Measurements from ENCODE around the gene FBXO3. TPM values are rescaled to one million over a fixed set of nuclear protein-coding genes. Genes with fewer than 3 reads are reported as not detected.
"Not testable (repeated sequence)": the region's sequence is repeated elsewhere in the genome, so short reads cannot be mapped to it uniquely, and the experiment has no call there.

Gene FBXO3
- total RNA-seq, 4 donors from 2014 or later, result 27.3 to 43.9 (median 34.4) TPM

- no peaks in the 10 kb centered on the region for H3K9me3 ChIP-seq
- H3K27me3 ChIP-seq, result no peaks in the 10 kb centered on the region
- H3K36me3 ChIP-seq, result peaks cover 7 to 98% (median 10%) of the 10 kb centered on the region in 3 donors
- intact Hi-C loops (cut with DNase I), result no loop called here
- no peak overlapping the region for H3K27ac ChIP-seq
- no peak for DNase-seq
- peaks cover 9 to 56% (median 25%) of the 10 kb centered on the region in 3 donors for H3K4me1 ChIP-seq
- TF ChIP-seq CTCF (IDR thresholded peaks at IDR 0.05) (no peak), POLR2A (IDR thresholded peaks at IDR 0.05) (no peak)
- WGBS, 2 donors, result 73 to 75% methylated on average over 5 of the region's 5 CpGs
- no peak overlapping the region for H3K4me3 ChIP-seq
Observed at GRCh38 chr11:33713151-33713855, 61.0 kb downstream of the FBXO3 start.

- no peak for DNase-seq
- 65 to 74% methylated on average over 3 of the region's 3 CpGs for WGBS, 2 donors
- Histone ChIP-seq H3K27me3 (no peaks in the 10 kb centered on the region), H3K9me3 (no peaks in the 10 kb centered on the region), H3K4me3 (no peak overlapping the region), H3K27ac (no peak overlapping the region), H3K36me3 (peaks cover 7 to 98% (median 10%) of the 10 kb centered on the region in 3 donors), H3K4me1 (peaks cover 9 to 62% (median 26%) of the 10 kb centered on the region in 3 donors)
- TF ChIP-seq CTCF (IDR thresholded peaks at IDR 0.05) (no peak), POLR2A (IDR thresholded peaks at IDR 0.05) (no peak)
- intact Hi-C loops (cut with DNase I), result no loop called here
Observed at GRCh38 chr11:33712436-33712835, 61.9 kb downstream of the FBXO3 start.

GRCh38 chr11:33709466-33709865 is 64.9 kb downstream of the FBXO3 start:
- H3K4me3 ChIP-seq, result no peak overlapping the region
- H3K27me3 ChIP-seq, result no peaks in the 10 kb centered on the region
- no peak overlapping the region for H3K27ac ChIP-seq
- DNase-seq, result no peak
- intact Hi-C loops (cut with DNase I), result no loop called here
- peaks cover 7 to 94% (median 8%) of the 10 kb centered on the region in 3 donors for H3K36me3 ChIP-seq
- no peaks in the 10 kb centered on the region for H3K9me3 ChIP-seq
- no peak for TF ChIP-seq CTCF (IDR thresholded peaks at IDR 0.05)
- TF ChIP-seq POLR2A (IDR thresholded peaks at IDR 0.05), result no peak
- 61 to 63% methylated on average over 3 of the region's 3 CpGs for WGBS, 2 donors
- H3K4me1 ChIP-seq, result peaks cover 0 to 63% (median 16%) of the 10 kb centered on the region in 3 donors

- DNase-seq, result no peak
- peaks cover 7 to 92% (median 8%) of the 10 kb centered on the region in 3 donors for H3K36me3 ChIP-seq
- H3K9me3 ChIP-seq, result no peaks in the 10 kb centered on the region
- TF ChIP-seq CTCF (IDR thresholded peaks at IDR 0.05) (no peak), POLR2A (IDR thresholded peaks at IDR 0.05) (no peak)
- WGBS, 2 donors, result 53 to 81% methylated on average over 1 of the region's 1 CpG
- peaks cover 0 to 68% (median 21%) of the 10 kb centered on the region in 3 donors for H3K4me1 ChIP-seq
- H3K27ac ChIP-seq, result no peak overlapping the region
- intact Hi-C loops (cut with DNase I), result no loop called here
- H3K4me3 ChIP-seq, result no peak overlapping the region
- no peaks in the 10 kb centered on the region for H3K27me3 ChIP-seq
Observed at GRCh38 chr11:33708985-33709384, 65.3 kb downstream of the FBXO3 start.

GRCh38 chr11:33707831-33708230 is 66.5 kb downstream of the FBXO3 start:
- DNase-seq; H3K9me3 ChIP-seq; H3K4me3 ChIP-seq; H3K27me3 ChIP-seq; intact Hi-C loops (cut with DNase I): not testable (repeated sequence)
- H3K4me1 ChIP-seq, result peaks cover 6 to 72% (median 24%) of the 10 kb centered on the region in 3 donors
- H3K36me3 ChIP-seq, result peaks cover 7 to 80% (median 8%) of the 10 kb centered on the region in 3 donors
- WGBS, 2 donors, result no CpG with 5 or more reads among the region's 2 CpGs
- peak overlapping the region in 3 of 4 donors; percentile 45 to 91 (median 91) for H3K27ac ChIP-seq

All from esophagus squamous epithelium (tissue), 5 donors.